Endothelial cell of umbilical vein (primary cell): Measurements from ENCODE around the gene DSG2. TPM values are rescaled to one million over a fixed set of nuclear protein-coding genes. Genes with fewer than 3 reads are reported as not detected.

ENCODE experiments used
- BruUV-seq: library from RNA; stranded (reverse); fragments of 400-500 nt; replicated peaks from 2 replicates; lab custom pipeline; 2021; lab: Mats Ljungman, UMichigan
- CTCF ChIA-PET: fragments of 300-600, 350-600 bp; sonication (Branson Sonifier 250); formaldehyde crosslinking; loops from one replicate; lab custom pipeline; 2021; ENCODE audit warnings: antibody characterized with exemption, inconsistent platforms; lab: Charles Lee
- POLR2A ChIA-PET: fragments of 300-600, 350-600 bp; sonication (Branson Sonifier 250); formaldehyde crosslinking; loops from one replicate; lab custom pipeline; 2021; ENCODE audit warnings: antibody characterized with exemption, inconsistent platforms; lab: Charles Lee
- DNase-seq: peaks from one replicate; pipeline ENCODE4 v3.0.0-alpha.2; 2011; ENCODE audit warnings: low read depth, low spot score
- FAIRE-seq: peaks from 2 replicates; lab custom pipeline; 2011; peaks lifted over from hg19 to GRCh38; lab: Jason Lieb, UNC
- H2AFZ ChIP-seq: 2 replicates; pipeline ENCODE4 v1.6.0; 2012; ENCODE audit warnings: low read depth, low read length, control low read depth, inconsistent platforms
- H3K27ac ChIP-seq: 2 replicates; pipeline ENCODE4 v1.5.1; 2011; ENCODE audit warnings: low read depth, mild to moderate bottlenecking, control low read depth, low read length, moderate library complexity; ENCODE audit not compliant: insufficient read depth
- H3K27me3 ChIP-seq, 2 experiments: 2 replicates each; pipeline versions ENCODE4 v1.6.0 to v1.6.1; 2011; ENCODE audit warnings: low read length in 2 of 2, mixed read lengths in 1 of 2; ENCODE audit not compliant: control insufficient read depth in 2 of 2, insufficient read depth in 2 of 2
- H3K36me3 ChIP-seq, 2 experiments: 2 replicates in 1 of 2; 3 replicates in 1 of 2; pipeline ENCODE4 v1.5.1; 2011; ENCODE audit warnings: low read length in 2 of 2, mild to moderate bottlenecking in 1 of 2, moderate library complexity in 1 of 2; ENCODE audit not compliant: control insufficient read depth in 2 of 2, insufficient read depth in 2 of 2; ENCODE audit errors: extremely low read depth in 1 of 2
- H3K4me1 ChIP-seq: 3 replicates; pipeline ENCODE4 v1.5.1; 2011; ENCODE audit warnings: mild to moderate bottlenecking, low read length; ENCODE audit not compliant: control insufficient read depth, insufficient read depth; ENCODE audit errors: extremely low read depth
- H3K4me2 ChIP-seq: 2 replicates; pipeline ENCODE4 v1.6.1; 2011; ENCODE audit warnings: low read length, control low read depth, mixed read lengths; ENCODE audit not compliant: insufficient read depth
- H3K4me3 ChIP-seq, 3 experiments: fragments of 200-600 bp in 1 of 3; sonication (generic), shearing (Covaris generic) in 1 of 3; replicated peaks in 1 of 3; 2 replicates each; pipeline ENCODE4 v1.5.1; 2011 to 2016; ENCODE audit warnings: control low read depth in 3 of 3, low read length in 3 of 3, mild to moderate bottlenecking in 2 of 3, inconsistent platforms in 1 of 3, low read depth in 1 of 3, moderate library complexity in 1 of 3; ENCODE audit not compliant: insufficient read depth in 1 of 3
- H3K79me2 ChIP-seq: 2 replicates; pipeline ENCODE4 v1.6.0; 2012; ENCODE audit warnings: low read length, inconsistent platforms; ENCODE audit not compliant: control insufficient read depth, insufficient read depth
- H3K9ac ChIP-seq: replicated peaks from 2 replicates; pipeline ENCODE3; 2011; ENCODE audit warnings: low read length, control low read depth; ENCODE audit not compliant: insufficient read depth; ENCODE audit errors: extremely low read depth
- H3K9me1 ChIP-seq: replicated peaks from 3 replicates; pipeline ENCODE4 v1.6.0; 2011; ENCODE audit warnings: mild to moderate bottlenecking, low read length; ENCODE audit not compliant: control insufficient read depth, insufficient read depth; ENCODE audit errors: extremely low read depth
- H3K9me3 ChIP-seq: replicated peaks from 2 replicates; pipeline ENCODE4 v1.5.1; 2012; ENCODE audit warnings: low read length, inconsistent platforms; ENCODE audit not compliant: control insufficient read depth, insufficient read depth
- H4K20me1 ChIP-seq: replicated peaks from 2 replicates; pipeline ENCODE3; 2011; ENCODE audit warnings: mild to moderate bottlenecking, low read length; ENCODE audit not compliant: control insufficient read depth, insufficient read depth; ENCODE audit errors: extremely low read depth
- EZH2 ChIP-seq: IDR thresholded peaks from 2 replicates; pipeline ENCODE4 v1.6.1; 2012; ENCODE audit warnings: borderline replicate concordance, low read depth, mild to moderate bottlenecking, moderate library complexity, low read length, inconsistent platforms; ENCODE audit not compliant: severe bottlenecking
- FOS ChIP-seq: IDR thresholded peaks from 2 replicates; pipeline ENCODE4 v1.6.1; 2011; ENCODE audit warnings: mild to moderate bottlenecking, low read length, moderate library complexity, borderline replicate concordance; ENCODE audit not compliant: insufficient read depth
- GATA2 ChIP-seq: IDR thresholded peaks from 2 replicates; pipeline ENCODE4 v1.7.0; 2011; ENCODE audit warnings: low read depth, mild to moderate bottlenecking, moderate library complexity, mixed read lengths, low read length; ENCODE audit not compliant: insufficient read length, insufficient read depth
- JUN ChIP-seq: IDR thresholded peaks from 2 replicates; pipeline ENCODE4 v1.6.1; 2011; ENCODE audit warnings: borderline replicate concordance, low read depth; ENCODE audit not compliant: insufficient read length, insufficient read depth
- MAX ChIP-seq: IDR thresholded peaks from 2 replicates; pipeline ENCODE4 v1.6.1; 2011; ENCODE audit not compliant: insufficient read depth, insufficient read length
- POLR2A ChIP-seq: IDR thresholded peaks from 2 replicates; pipeline ENCODE4 v1.6.1; 2012; ENCODE audit warnings: low read depth, mild to moderate bottlenecking, control low read depth, low read length
- POLR2AphosphoS5 ChIP-seq: IDR thresholded peaks from 2 replicates; pipeline ENCODE4 v1.6.1; 2012; ENCODE audit warnings: low read depth, mild to moderate bottlenecking, control low read depth, low read length, moderate library complexity; ENCODE audit not compliant: insufficient read depth
- dilution Hi-C: fragments of 300-500 bp; cut with MboI; formaldehyde crosslinking; loops from one replicate; pipeline ENCODE4 v1.15.0; 2019; ENCODE audit warnings: low sequenced_read_pairs; ENCODE audit not compliant: extremely low pct_ligation_motif_present
- intact Hi-C: fragments of 100-400 bp; cut with micrococcal nuclease; formaldehyde crosslinking; loops from one replicate; pipeline ENCODE4 v1.10.0; 2022
- polyA plus RNA-seq, 4 experiments: library from polyadenylated mRNA; depleted of rRNA in 3 of 4; stranded (reverse) in 3 of 4; unstranded in 1 of 4; fragments of >200 nt; gene quantifications; 2 replicates each; pipeline versions ENCODE4 v1.2.1 to v1.2.3, GENCODE V29; 2011 to 2012; ENCODE audit warnings: missing spikeins in 1 of 4
- total RNA-seq: library from RNA; stranded (reverse); gene quantifications from 2 replicates; pipeline ENCODE4 v1.2.3, GENCODE V29; 2021
- TF ChIP-seq, protein P1 (sequence below), 2 donors: IDR thresholded peaks; 1 replicate in 1 of 2; 2 replicates in 1 of 2; pipeline ENCODE4 v1.5.1; 2011; ENCODE audit warnings: low read length in 2 of 2, mild to moderate bottlenecking in 2 of 2, moderate library complexity in 2 of 2, control low read depth in 1 of 2, inconsistent platforms in 1 of 2, low read depth in 1 of 2; ENCODE audit not compliant: insufficient read depth in 1 of 2; ENCODE audit errors: extremely low read depth in 1 of 2

The DSG2 gene
- total and polyA plus RNA-seq, 2 donors (not counting 3 experiments of a cell fraction or from before 2014, with no cell fraction given) = 0.04 TPM

DNA sequence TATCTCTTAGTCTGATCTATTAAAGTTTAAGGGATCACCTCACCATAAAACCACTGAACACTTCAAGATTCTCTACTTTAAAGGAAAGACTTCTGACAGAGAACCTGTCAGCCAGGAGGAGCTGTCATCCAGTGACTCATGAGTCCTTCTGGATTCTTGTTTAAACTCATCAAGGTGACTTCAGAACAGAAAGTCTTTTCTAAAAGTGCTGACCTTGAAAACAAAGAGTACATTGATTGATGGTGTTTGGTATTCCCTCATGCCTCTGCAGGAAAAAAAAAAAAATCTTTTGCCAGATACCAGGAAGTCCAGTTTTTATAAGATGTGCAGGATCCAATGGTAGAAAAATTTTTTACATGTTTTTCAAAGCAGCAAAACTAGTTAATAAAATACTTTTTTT, 12.3 kb downstream of the DSG2 start:
- no peaks in the 10 kb centered on the region for H3K36me3 ChIP-seq
- DNase-seq (no peak), FAIRE-seq (no peak)
- dilution Hi-C loops = no loop called here
- intact Hi-C loops = no loop called here
- no peaks in the 10 kb centered on the region for H4K20me1 ChIP-seq
- no peak overlapping the region for H3K9ac ChIP-seq
- no peaks in the 10 kb centered on the region for H3K9me3 ChIP-seq
- no peaks in the 10 kb centered on the region for H3K4me1 ChIP-seq
- H3K4me2 ChIP-seq = no peak overlapping the region
- H2AFZ ChIP-seq = no peak overlapping the region
- no peak overlapping the region for H3K4me3 ChIP-seq
- ChIA-PET CTCF (no interaction called here), POLR2A (no interaction called here)
- H3K9me1 ChIP-seq = no peaks in the 10 kb centered on the region
- H3K79me2 ChIP-seq = no peaks in the 10 kb centered on the region
- no peak overlapping the region for H3K27ac ChIP-seq
- TF ChIP-seq MAX = no peak
- no peak for TF ChIP-seq GATA2
- TF ChIP-seq POLR2A = no peak
- TF ChIP-seq POLR2AphosphoS5 = no peak
- TF ChIP-seq FOS = no peak
- no peak for TF ChIP-seq EZH2
- TF ChIP-seq, protein P1, sequence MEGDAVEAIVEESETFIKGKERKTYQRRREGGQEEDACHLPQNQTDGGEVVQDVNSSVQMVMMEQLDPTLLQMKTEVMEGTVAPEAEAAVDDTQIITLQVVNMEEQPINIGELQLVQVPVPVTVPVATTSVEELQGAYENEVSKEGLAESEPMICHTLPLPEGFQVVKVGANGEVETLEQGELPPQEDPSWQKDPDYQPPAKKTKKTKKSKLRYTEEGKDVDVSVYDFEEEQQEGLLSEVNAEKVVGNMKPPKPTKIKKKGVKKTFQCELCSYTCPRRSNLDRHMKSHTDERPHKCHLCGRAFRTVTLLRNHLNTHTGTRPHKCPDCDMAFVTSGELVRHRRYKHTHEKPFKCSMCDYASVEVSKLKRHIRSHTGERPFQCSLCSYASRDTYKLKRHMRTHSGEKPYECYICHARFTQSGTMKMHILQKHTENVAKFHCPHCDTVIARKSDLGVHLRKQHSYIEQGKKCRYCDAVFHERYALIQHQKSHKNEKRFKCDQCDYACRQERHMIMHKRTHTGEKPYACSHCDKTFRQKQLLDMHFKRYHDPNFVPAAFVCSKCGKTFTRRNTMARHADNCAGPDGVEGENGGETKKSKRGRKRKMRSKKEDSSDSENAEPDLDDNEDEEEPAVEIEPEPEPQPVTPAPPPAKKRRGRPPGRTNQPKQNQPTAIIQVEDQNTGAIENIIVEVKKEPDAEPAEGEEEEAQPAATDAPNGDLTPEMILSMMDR (IDR thresholded peaks at IDR 0.05; ENCODE audit: extremely low read depth in 1 of 2, insufficient read depth in 1 of 2, low read depth in 1 of 2, low read length in 2 of 2) = no peak
- TF ChIP-seq JUN = no peak
- BruUV-seq = no TSS peak
- H3K27me3 ChIP-seq = no peaks in the 10 kb centered on the region
